D341Med (cell line): ENCODE data around the gene SUPT3H.

Experiments used
- DNase-seq: peaks from one replicate; pipeline ENCODE4 v3.0.0; 2012; ENCODE audit warnings: low spot score

SUPT3H gene

GRCh38 chr6:44789061-44789460, 588.7 kb downstream of the SUPT3H start:
- DNase-seq: no peak

DNA sequence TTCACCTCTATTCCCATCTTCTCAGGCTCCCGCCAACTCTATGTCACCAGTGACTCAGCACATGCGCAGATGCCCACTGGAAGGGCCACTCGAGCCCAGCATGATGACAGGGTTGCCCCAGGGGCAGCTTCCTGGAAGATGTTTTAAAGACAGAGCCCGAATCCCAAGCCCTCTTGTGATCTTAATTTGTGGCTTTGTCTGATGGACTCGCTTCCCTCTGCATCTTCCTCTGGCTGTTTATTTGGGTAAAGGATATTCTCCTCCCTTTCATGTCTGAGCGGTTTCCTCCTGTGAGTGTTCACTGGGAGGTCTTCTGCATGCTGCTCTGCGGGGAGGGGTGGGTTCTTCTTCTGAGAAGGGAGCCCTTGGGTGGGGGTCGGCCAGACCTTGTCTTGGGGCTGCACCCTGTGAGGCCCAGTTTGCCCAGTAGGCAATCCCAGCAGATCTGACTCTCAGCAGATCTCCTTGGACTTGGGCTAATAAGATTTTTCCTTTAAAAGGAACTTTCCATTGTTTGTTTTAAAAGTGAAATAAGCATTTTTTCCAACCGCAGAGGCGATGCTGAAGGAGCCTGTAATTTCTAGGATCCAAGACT, 589.2 kb downstream of the SUPT3H start:
- DNase-seq: no peak

- DNase-seq: no peak
Observed at GRCh38 chr6:44787254-44787834, 590.4 kb downstream of the SUPT3H start.

- DNase-seq: no peak
Observed at GRCh38 chr6:44785130-44785529, 592.6 kb downstream of the SUPT3H start.

DNA sequence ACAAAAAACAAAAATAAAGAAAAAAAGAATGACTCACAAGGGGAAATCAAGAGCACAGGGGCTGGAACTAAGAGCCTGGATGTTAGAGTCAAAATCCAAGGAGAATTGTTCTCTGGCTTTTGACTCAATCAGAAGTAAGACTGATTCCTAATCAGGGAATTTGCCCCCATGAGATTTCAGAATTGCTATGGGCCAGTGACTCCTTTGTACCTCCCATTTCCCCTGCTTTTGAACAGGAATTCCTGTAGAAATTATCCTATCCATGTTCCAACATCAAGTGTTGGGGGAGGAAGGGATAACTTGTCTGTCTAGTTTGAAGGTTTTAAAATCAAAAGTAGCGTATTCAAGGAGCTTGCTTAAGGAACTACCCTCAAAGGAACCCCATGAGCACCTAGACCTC, 593.5 kb downstream of the SUPT3H start:
- no peak for DNase-seq

DNA sequence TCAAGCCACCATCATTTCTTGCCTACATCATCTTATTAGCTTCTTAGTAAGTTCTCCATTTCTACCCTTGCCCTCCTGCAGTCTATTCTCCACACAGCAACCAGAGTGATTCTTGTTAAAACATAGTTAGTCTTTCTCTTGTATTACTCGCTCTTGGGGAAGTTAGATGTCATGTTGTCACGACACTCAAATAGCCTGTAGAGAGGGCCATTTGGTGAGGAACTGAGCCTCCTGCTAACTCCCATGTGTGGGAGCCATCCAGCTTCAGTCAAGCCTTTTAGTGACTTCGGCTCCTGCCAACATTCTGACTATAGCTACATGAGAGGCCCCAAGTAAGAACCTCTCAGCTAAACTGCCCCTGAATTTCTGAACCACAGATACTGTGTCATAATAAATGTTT, 594.8 kb downstream of the SUPT3H start:
- no peak for DNase-seq

DNA sequence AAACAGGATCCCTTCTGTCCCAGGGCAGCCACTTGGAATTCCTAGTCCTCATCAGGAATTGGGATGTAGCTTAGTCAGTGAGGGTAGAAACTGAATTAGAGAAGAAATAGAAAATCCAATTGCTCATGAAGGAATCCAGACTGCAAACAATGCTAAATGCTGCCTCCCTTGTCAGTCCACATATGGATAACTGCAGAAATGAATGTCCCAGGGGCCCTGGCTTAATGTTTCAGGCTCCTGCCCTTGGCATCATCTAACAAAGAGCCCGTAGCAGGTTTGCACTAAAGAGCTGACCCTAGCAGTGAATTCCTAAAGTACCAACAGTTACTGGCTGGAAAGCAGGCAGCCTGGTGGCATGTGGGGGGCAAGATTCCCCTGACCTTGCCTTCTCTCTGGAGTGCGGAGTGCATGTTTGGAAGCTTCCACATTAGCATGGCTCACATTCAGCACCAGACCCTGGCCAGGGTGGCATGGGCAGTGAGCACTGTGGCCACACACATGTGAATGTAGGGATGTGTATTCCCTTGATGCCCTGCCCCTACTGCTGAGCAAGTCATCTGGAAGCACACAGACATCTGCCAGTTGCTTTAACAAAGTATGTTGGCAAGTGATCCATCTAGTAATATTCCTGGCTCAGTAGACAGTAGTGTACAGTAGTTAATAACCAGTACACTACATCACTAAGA, 595.7 kb downstream of the SUPT3H start:
- no peak for DNase-seq

GRCh38 chr6:44780161-44780560, 597.6 kb downstream of the SUPT3H start:
- no peak for DNase-seq

DNA sequence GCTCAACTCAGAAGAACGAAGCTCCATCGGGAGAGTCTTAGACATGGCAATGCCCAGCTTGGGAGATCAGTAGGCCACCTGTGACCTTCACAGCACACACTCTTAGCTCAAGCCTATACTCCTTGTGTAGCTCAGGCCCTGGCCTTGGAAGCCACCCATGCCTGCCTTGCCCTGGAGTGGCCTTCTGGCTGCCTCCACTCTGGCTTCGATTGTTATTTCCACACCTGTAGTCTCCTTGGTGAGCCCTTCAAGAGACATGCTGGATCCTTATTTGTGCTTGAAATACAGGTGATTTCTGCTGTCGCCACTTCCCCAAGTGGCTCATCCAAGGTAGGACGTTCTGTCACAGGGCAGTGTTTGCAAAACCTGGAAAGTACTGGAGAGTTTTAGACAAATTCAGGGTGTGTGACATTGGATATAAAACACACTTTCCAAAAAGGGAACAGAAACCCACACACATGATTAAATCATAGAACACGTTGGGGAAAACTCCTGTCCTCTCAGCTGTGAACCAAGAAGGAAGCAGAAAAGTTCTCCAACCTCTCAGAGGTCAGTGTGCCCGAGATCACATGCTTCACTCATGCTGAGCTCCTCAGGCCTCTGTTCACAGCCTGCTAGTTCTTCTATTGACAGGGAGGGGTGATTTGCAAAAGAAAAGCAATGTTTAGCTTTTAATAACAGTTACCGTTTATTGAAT, 598.5 kb downstream of the SUPT3H start:
- no peak for DNase-seq
